ENCODE measurements around the gene REX1BD. TPM values are rescaled to one million over a fixed set of nuclear protein-coding genes. Genes with fewer than 3 reads are reported as not detected.

Gene REX1BD
- total RNA-seq, 1 donor from 2014 or later: 76.6 TPM

GRCh38 chr19:18601875-18602274 lies 13.3 kb downstream of the REX1BD start:
- DNase-seq: no peak
- no peak for TF ChIP-seq CTCF (IDR thresholded peaks at IDR 0.05; ENCODE audit: borderline replicate concordance)
- intact Hi-C loops (cut with micrococcal nuclease): no loop called here
- Histone ChIP-seq H3K4me1 (peaks cover 31% of the 10 kb centered on the region), H3K27ac (replicated peaks) (no peak overlapping the region), H3K9me3 (replicated peaks) (no peaks in the 10 kb centered on the region), H3K36me3 (no peaks in the 10 kb centered on the region), H3K4me3 (no peak overlapping the region), H3K27me3 (ENCODE audit: low read depth) (peaks cover 94% of the 10 kb centered on the region)

DNA sequence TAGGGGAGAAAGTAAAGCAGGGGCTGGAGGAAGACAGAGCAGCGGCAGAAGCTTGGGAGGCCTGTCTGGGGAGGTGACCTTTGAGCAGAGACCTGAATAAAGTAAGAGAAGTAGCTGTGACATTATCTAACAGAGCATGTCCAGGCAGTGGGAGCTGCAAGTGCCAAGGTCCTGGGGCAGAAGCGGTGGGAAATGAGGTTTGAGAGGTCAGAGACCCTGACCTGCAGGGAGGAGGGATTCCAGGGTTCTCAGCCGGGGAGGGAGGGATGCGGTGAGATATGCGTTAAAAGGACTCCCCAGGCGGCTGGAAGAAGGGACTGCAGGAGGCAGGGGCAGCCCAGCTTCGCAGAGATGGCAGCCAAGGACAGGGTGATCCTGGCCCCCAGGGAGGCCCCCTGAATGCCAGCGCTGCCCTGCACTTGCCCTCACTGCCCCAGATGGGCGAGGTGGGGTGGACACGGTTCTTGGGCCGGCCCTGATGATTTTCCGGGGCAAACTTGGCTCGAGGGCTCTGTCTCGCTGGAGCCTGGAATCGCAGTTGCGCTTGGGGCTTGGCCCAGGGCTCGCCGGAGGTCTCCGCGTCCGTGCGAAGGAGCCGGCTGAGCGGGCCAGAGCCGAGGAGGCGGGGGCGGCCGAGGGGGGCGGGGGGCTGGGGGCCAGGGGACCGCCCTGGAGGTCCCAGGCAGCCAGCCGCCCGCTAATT lies 14.8 kb downstream of the REX1BD start:
- TF ChIP-seq CTCF (IDR thresholded peaks at IDR 0.05; ENCODE audit: borderline replicate concordance): peak; percentile 33
- Histone ChIP-seq H3K9me3 (replicated peaks) (no peaks in the 10 kb centered on the region), H3K27ac (replicated peaks) (no peak overlapping the region), H3K27me3 (ENCODE audit: low read depth) (peaks cover 95% of the 10 kb centered on the region), H3K36me3 (no peaks in the 10 kb centered on the region), H3K4me3 (peak overlapping the region; percentile 56), H3K4me1 (peaks cover 44% of the 10 kb centered on the region)
- intact Hi-C loops (cut with micrococcal nuclease): no loop called here
- no peak for DNase-seq

GRCh38 chr19:18603958-18604819 lies 15.6 kb downstream of the REX1BD start:
- Histone ChIP-seq H3K9me3 (replicated peaks) (no peaks in the 10 kb centered on the region), H3K4me1 (peaks cover 44% of the 10 kb centered on the region), H3K36me3 (no peaks in the 10 kb centered on the region), H3K4me3 (peak overlapping the region; percentile 56), H3K27ac (replicated peaks) (no peak overlapping the region), H3K27me3 (ENCODE audit: low read depth) (peaks cover 95% of the 10 kb centered on the region)
- DNase-seq: no peak
- no peak for TF ChIP-seq CTCF (IDR thresholded peaks at IDR 0.05; ENCODE audit: borderline replicate concordance)
- intact Hi-C loops (cut with micrococcal nuclease): no loop called here

DNA sequence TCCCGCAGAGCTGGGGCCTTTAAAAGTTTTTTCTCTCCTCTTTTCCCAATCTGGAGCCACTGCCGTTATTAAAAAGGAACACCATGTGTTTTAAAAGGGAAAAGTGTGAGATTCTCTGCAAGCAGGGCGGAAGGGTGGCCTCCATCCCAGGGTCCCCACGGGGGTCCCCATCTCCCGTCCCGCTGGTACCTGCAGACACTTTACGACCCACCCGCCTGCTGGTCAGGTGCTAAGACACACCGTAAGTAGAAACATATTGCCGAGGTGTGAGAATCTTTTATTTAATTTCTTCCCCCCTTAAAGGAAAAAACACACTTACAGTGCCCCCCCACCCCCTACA lies 16.2 kb downstream of the REX1BD start:
- H3K4me3 ChIP-seq: peak overlapping the region; percentile 56
- no peak for DNase-seq
- H3K27ac ChIP-seq (replicated peaks): no peak overlapping the region
- no peaks in the 10 kb centered on the region for H3K9me3 ChIP-seq (replicated peaks)
- TF ChIP-seq CTCF (IDR thresholded peaks at IDR 0.05; ENCODE audit: borderline replicate concordance): no peak
- intact Hi-C loops (cut with micrococcal nuclease): no loop called here
- H3K27me3 ChIP-seq (ENCODE audit: low read depth): peaks cover 95% of the 10 kb centered on the region
- H3K36me3 ChIP-seq: no peaks in the 10 kb centered on the region
- H3K4me1 ChIP-seq: peaks cover 44% of the 10 kb centered on the region

- Histone ChIP-seq H3K4me1 (peaks cover 45% of the 10 kb centered on the region), H3K27me3 (ENCODE audit: low read depth) (peaks cover 96% of the 10 kb centered on the region), H3K27ac (replicated peaks) (no peak overlapping the region), H3K9me3 (replicated peaks) (no peaks in the 10 kb centered on the region), H3K4me3 (peak overlapping the region; percentile 56), H3K36me3 (no peaks in the 10 kb centered on the region)
- TF ChIP-seq CTCF (IDR thresholded peaks at IDR 0.05; ENCODE audit: borderline replicate concordance): no peak
- intact Hi-C loops (cut with micrococcal nuclease): no loop called here
- no peak for DNase-seq
These were observed 16.6 kb downstream of the REX1BD start for GRCh38 chr19:18605196-18605545.

Data from left ventricle myocardium inferior (tissue), 1 donor.